Stomach (tissue), 9 donors: ENCODE measurements around the gene PIEZO1. TPM values are rescaled to one million over a fixed set of nuclear protein-coding genes. Genes with fewer than 3 reads are reported as not detected.

Experiments used
- DNase-seq, 2 donors: peaks; one replicate each; pipeline versions ENCODE4 v3.0.0 to v3.0.0-alpha.2; 2013 to 2019
- H3K27ac ChIP-seq, 5 donors: fragments of 200-600 bp in 4 of 5; sonication (generic) in 4 of 5; one replicate each; pipeline ENCODE4 v1.5.1; 2013 to 2019; ENCODE audit warnings: mild to moderate bottlenecking in 1 of 5, moderate library complexity in 1 of 5
- H3K27me3 ChIP-seq, 3 donors: fragments of 200-600 bp; sonication (generic); one replicate each; pipeline ENCODE4 v1.5.1; 2017 to 2019; ENCODE audit warnings: mixed run types in 1 of 3
- H3K36me3 ChIP-seq, 4 donors: fragments of 200-600 bp; sonication (generic); 1 replicate in 3 of 4; 2 replicates in 1 of 4; pipeline ENCODE4 v1.5.1; 2016 to 2019
- H3K4me1 ChIP-seq, 4 donors: fragments of 200-600 bp; sonication (generic); one replicate each; pipeline ENCODE4 v1.5.1; 2016 to 2019
- H3K4me3 ChIP-seq, 4 donors: fragments of 200-600 bp; sonication (generic) in 3 of 4; one replicate each; pipeline ENCODE4 v1.5.1; 2016 to 2019; ENCODE audit warnings: mild to moderate bottlenecking in 1 of 4
- H3K9me3 ChIP-seq, 4 donors: fragments of 200-600 bp; sonication (generic); one replicate each; pipeline ENCODE4 v1.5.1; 2016 to 2019
- EP300 ChIP-seq: sonication (generic); formaldehyde crosslinking; IDR thresholded peaks from one replicate; pipeline ENCODE4 v1.6.1; 2017; ENCODE audit warnings: antibody characterized with exemption
- POLR2A ChIP-seq, 4 donors: fragments of 450-650 bp; IDR thresholded peaks; one replicate each; pipeline ENCODE4 v1.6.1; 2016; ENCODE audit warnings: antibody characterized with exemption in 4 of 4, control low read depth in 2 of 4, mild to moderate bottlenecking in 1 of 4, moderate library complexity in 1 of 4
- POLR2AphosphoS5 ChIP-seq, 3 donors: sonication (generic); formaldehyde crosslinking; IDR thresholded peaks; one replicate each; pipeline ENCODE4 v1.6.1; 2016; ENCODE audit warnings: antibody characterized with exemption in 3 of 3
- WGBS, 5 donors: extraction: QIAGEN DNeasy Blood & Tissue Kit in 3 of 5; methylation state at CpG; one replicate each; pipeline versions ENCODE4 v1.1.5 to v1.1.7; 2013 to 2018; 5-methylcytosine and 5-hydroxymethylcytosine counted together
- intact Hi-C: fragments of 100-400 bp; cut with DNase I; formaldehyde crosslinking; loops from one replicate; pipeline ENCODE4 v1.15.1; 2023; ENCODE audit warnings: low total_unique reads
- polyA plus RNA-seq, 3 donors: library from polyadenylated mRNA; stranded (reverse); fragments of 200-250 nt; gene quantifications; one replicate each; pipeline ENCODE4 v1.2.3, GENCODE V29; 2013
- total RNA-seq, 5 donors: library from RNA; depleted of rRNA; stranded (reverse); fragments of >200 nt; gene quantifications; one replicate each; pipeline versions ENCODE4 v1.1.0 to v1.2.3, GENCODE V29; 2014 to 2016
- TF ChIP-seq, protein P1 (sequence below), 7 experiments: fragments of 450-650 bp in 4 of 7; fragments of 200-600 bp in 3 of 7; sonication (generic) in 3 of 7; IDR thresholded peaks; one replicate each; pipeline ENCODE4 v1.5.1; 2016 to 2019; ENCODE audit warnings: antibody characterized with exemption in 7 of 7, control low read depth in 2 of 7, mild to moderate bottlenecking in 1 of 7
- donor health status: healthy with polysubstance abuse.
- donor health status: Bipolar disorder and iron deficiency.
- donor health status: healthy.

PIEZO1 gene
- total and polyA plus RNA-seq, 8 donors: 43.7 to 171 (median 115) TPM

DNA sequence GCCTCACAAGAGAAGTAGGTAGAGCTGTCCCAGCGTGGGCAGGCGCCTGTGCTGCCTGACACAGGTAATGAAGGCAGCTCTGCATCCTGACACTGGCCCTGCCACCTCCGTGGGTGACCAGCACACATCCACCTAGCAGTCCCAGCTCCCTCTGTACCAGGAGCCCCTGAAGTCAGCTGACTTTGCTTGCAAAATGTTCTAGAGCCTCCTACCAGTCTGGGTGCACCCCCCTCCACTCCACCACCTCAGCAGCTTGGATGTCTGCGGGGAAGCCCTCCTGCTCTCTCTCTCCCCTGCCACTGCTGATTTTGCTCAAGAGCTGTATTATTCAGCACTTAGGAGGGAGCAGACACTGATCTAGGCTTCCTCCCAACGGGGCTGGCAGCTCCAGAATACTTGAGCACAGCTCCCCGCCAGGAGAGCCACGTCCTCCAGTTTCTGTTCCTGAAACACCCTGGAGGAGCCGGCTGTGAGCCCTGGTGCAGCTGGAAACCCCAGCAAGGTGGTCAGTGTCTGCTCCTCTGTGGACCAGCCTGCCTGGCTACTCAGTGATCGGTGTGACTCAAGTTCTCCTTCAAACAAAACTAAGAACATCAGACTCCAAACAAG is 79.8 kb downstream of the PIEZO1 start:
- peak in 1 of 2 donors; percentile 44 for DNase-seq
- WGBS, 5 donors: 22 to 31% (median 26%) methylated on average over 9 of the region's 9 CpGs
- H3K4me1 ChIP-seq: peaks cover 28 to 78% (median 64%) of the 10 kb centered on the region in 4 donors

DNA sequence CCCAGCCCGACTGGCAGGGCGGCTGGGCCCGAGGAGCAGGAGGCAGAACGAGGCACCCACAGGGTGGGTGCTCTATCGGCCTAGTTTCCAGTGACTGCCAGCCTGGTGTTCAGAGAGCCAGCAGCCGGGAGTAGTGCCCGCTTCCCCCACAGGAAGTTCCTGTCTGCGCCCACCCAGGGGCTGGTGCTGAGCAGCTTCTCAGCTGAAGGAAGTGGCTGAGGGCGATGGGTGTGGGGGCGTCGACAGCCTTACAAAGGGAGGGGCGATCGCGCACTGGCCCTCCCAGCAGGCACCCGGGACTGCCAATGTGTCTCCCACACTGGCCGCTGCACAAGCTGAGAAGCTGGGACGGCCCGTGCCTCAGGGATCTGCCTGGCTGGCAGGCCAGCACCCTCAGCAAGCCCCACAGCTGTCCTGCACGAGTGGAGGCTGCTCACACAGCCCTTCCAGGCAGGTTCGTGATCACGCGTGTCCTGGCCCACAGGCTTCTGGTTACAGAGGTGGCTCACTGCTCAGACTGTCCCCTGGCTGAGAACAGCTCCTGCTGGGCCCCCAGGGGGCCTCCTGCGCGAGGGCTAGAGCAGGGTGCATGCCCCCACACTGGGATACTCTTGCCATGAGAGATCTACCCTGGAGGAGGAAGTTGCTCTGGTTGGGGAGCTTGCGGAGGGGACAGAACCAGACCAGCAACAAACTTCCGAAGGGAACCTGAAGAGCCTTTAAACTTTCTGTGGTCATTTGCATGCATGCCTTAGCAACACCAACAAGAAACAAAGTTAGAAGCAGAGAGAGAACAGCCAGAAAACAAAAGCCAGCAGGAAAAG is 81.3 kb downstream of the PIEZO1 start:
- H3K27ac ChIP-seq: peak overlapping the region; percentile 29 to 94 (median 84)
- DNase-seq: peak; percentile 43 to 59
- peaks cover 28 to 88% (median 65%) of the 10 kb centered on the region in 4 donors for H3K4me1 ChIP-seq
- peaks cover 4 to 32% (median 22%) of the 10 kb centered on the region in 4 donors for H3K36me3 ChIP-seq
- H3K9me3 ChIP-seq: no peaks in the 10 kb centered on the region
- intact Hi-C loops: no loop called here
- peak in 2 of 3 donors; percentile 29 for TF ChIP-seq POLR2AphosphoS5 (IDR thresholded peaks at IDR 0.05)
- TF ChIP-seq POLR2A (IDR thresholded peaks at IDR 0.05): no peak
- H3K4me3 ChIP-seq: peak overlapping the region; percentile 5 to 99 (median 62)
- H3K27me3 ChIP-seq: no peaks in the 10 kb centered on the region
- WGBS, 5 donors: 67 to 74% (median 70%) methylated on average over 15 to 26 of the region's 26 CpGs

More for the DNA sequence above, 79.8 kb downstream of the PIEZO1 start:
- Histone ChIP-seq H3K4me3 (peak overlapping the region; percentile 79 to 100 (median 98)), H3K27ac (peak overlapping the region; percentile 79 to 94 (median 86)), H3K27me3 (no peaks in the 10 kb centered on the region), H3K36me3 (peaks cover 0 to 17% (median 13%) of the 10 kb centered on the region in 4 donors), H3K9me3 (no peaks in the 10 kb centered on the region)
- TF ChIP-seq, protein P1, sequence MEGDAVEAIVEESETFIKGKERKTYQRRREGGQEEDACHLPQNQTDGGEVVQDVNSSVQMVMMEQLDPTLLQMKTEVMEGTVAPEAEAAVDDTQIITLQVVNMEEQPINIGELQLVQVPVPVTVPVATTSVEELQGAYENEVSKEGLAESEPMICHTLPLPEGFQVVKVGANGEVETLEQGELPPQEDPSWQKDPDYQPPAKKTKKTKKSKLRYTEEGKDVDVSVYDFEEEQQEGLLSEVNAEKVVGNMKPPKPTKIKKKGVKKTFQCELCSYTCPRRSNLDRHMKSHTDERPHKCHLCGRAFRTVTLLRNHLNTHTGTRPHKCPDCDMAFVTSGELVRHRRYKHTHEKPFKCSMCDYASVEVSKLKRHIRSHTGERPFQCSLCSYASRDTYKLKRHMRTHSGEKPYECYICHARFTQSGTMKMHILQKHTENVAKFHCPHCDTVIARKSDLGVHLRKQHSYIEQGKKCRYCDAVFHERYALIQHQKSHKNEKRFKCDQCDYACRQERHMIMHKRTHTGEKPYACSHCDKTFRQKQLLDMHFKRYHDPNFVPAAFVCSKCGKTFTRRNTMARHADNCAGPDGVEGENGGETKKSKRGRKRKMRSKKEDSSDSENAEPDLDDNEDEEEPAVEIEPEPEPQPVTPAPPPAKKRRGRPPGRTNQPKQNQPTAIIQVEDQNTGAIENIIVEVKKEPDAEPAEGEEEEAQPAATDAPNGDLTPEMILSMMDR (IDR thresholded peaks at IDR 0.05): no peak
- no peak for TF ChIP-seq EP300
- TF ChIP-seq POLR2A (IDR thresholded peaks at IDR 0.05): no peak
- no peak for TF ChIP-seq POLR2AphosphoS5 (IDR thresholded peaks at IDR 0.05)
- intact Hi-C loops: no loop called here

GRCh38 chr16:88702371-88703210 is 82.4 kb downstream of the PIEZO1 start:
- Histone ChIP-seq H3K4me1 (peaks cover 27 to 77% (median 59%) of the 10 kb centered on the region in 4 donors), H3K9me3 (no peaks in the 10 kb centered on the region), H3K4me3 (peak overlapping the region; percentile 5 to 99 (median 62)), H3K36me3 (peaks cover 14 to 43% (median 34%) of the 10 kb centered on the region in 4 donors), H3K27ac (peak overlapping the region; percentile 29 to 94 (median 84)), H3K27me3 (no peaks in the 10 kb centered on the region)
- intact Hi-C loops: no loop called here
- TF ChIP-seq EP300 (no peak), POLR2AphosphoS5 (IDR thresholded peaks at IDR 0.05) (no peak), POLR2A (IDR thresholded peaks at IDR 0.05) (no peak)
- TF ChIP-seq, protein P1 (IDR thresholded peaks at IDR 0.05): no peak
- WGBS, 5 donors: 64 to 80% (median 74%) methylated on average over 24 to 31 of the region's 31 CpGs
- no peak for DNase-seq

DNA sequence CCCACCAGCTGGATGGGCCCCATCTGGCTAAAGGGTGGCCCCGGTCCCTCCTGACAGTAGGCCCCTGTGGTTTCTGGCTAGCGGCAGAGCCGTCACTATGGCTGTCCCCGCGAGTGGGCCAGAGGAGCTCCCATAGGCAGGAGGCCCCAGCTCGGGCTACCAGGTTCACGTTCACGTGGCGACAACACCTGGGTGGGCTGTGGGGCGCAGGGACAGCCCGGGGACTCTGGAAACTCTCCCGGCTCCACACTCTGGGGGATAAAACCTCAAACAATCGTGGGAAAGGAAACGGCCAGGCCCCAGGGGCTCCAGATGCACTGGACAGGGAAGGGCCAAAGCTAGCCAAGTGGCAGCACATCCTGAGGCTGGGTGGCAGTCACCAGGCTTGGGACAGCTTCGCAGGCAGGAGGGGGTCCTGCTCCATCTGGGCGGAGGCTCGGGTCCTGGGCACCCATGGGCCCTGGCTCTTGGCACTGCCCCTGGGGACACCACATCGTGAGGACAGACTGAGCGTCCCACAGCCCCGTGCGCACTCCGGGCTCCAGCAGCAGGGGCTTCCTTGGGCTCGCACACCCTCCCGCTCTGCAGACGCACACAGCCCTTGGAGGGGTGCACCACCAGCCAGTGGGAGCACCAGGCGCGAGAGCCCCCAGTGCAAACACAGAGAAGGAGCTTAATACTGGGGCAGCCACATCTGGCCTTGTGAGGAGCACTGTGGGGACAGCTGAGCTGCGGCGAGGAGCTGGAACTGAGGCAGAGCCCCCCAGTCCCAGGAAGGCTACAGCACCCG is 83.2 kb downstream of the PIEZO1 start:
- Histone ChIP-seq H3K27me3 (no peaks in the 10 kb centered on the region), H3K4me1 (peaks cover 19 to 69% (median 50%) of the 10 kb centered on the region in 4 donors), H3K27ac (peak overlapping the region; percentile 26 to 94 (median 84)), H3K36me3 (peaks cover 22 to 52% (median 42%) of the 10 kb centered on the region in 4 donors), H3K9me3 (no peaks in the 10 kb centered on the region), H3K4me3 (peak overlapping the region; percentile 0 to 98 (median 23))
- 73 to 80% (median 76%) methylated on average over 16 to 30 of the region's 30 CpGs for WGBS, 5 donors
- DNase-seq: no peak
- TF ChIP-seq, protein P1 (IDR thresholded peaks at IDR 0.05): no peak
- no peak for TF ChIP-seq POLR2A (IDR thresholded peaks at IDR 0.05)
- no peak for TF ChIP-seq POLR2AphosphoS5 (IDR thresholded peaks at IDR 0.05)
- TF ChIP-seq EP300: no peak
- intact Hi-C loops: no loop called here
